Liver (tissue), 9 donors: ENCODE data around the gene DIP2B. TPM values are rescaled to one million over a fixed set of nuclear protein-coding genes. Genes with fewer than 3 reads are reported as not detected.

ENCODE experiments used
- DNase-seq: peaks from one replicate; pipeline ENCODE4 v3.0.0-alpha.2; 2017; ENCODE audit warnings: low spot score
- H3K27ac ChIP-seq, 2 donors: one replicate each; pipeline ENCODE4 v1.7.0; 2013; ENCODE audit warnings: inconsistent platforms in 2 of 2, low read length in 2 of 2, control low read depth in 1 of 2, low read depth in 1 of 2, mild to moderate bottlenecking in 1 of 2
- H3K27me3 ChIP-seq, 4 donors: one replicate each; pipeline versions ENCODE4 v1.6.1 to v1.7.0; 2013; ENCODE audit warnings: low read length in 3 of 4, inconsistent platforms in 1 of 4, mild to moderate bottlenecking in 1 of 4, moderate library complexity in 1 of 4; ENCODE audit not compliant: control insufficient read depth in 4 of 4, insufficient read depth in 4 of 4
- H3K36me3 ChIP-seq, 4 donors: one replicate each; pipeline versions ENCODE4 v1.6.1 to v1.7.0; 2013; ENCODE audit warnings: low read length in 3 of 4, mild to moderate bottlenecking in 3 of 4, low read depth in 1 of 4, moderate library complexity in 1 of 4; ENCODE audit not compliant: control insufficient read depth in 4 of 4, insufficient read depth in 3 of 4
- H3K4me1 ChIP-seq, 4 donors: one replicate each; pipeline versions ENCODE4 v1.6.1 to v1.7.0; 2013; ENCODE audit warnings: low read length in 3 of 4, mild to moderate bottlenecking in 3 of 4, moderate library complexity in 1 of 4; ENCODE audit not compliant: control insufficient read depth in 4 of 4, insufficient read depth in 4 of 4
- H3K4me3 ChIP-seq, 3 donors: one replicate each; pipeline versions ENCODE4 v1.6.1 to v1.7.0; 2013; ENCODE audit warnings: low read length in 3 of 3, control low read depth in 1 of 3, low read depth in 1 of 3, mild to moderate bottlenecking in 1 of 3
- H3K9ac ChIP-seq, 2 donors: one replicate each; pipeline ENCODE4 v1.7.0; 2013; ENCODE audit warnings: low read length in 2 of 2, mild to moderate bottlenecking in 2 of 2, moderate library complexity in 2 of 2, control low read depth in 1 of 2, low read depth in 1 of 2
- H3K9me3 ChIP-seq, 4 donors: one replicate each; pipeline versions ENCODE4 v1.6.1 to v1.7.0; 2013; ENCODE audit warnings: low read length in 3 of 4; ENCODE audit not compliant: control insufficient read depth in 4 of 4
- FOXA2 ChIP-seq: IDR thresholded peaks from 2 replicates; pipeline ENCODE4 v1.6.1; 2016; ENCODE audit warnings: antibody characterized with exemption
- GABPA ChIP-seq, 2 donors: IDR thresholded peaks in 1 of 2; conservative IDR thresholded peaks in 1 of 2; 2 replicates each; pipeline ENCODE4 v1.6.1; 2016; ENCODE audit warnings: antibody characterized with exemption in 2 of 2, mild to moderate bottlenecking in 1 of 2, moderate library complexity in 1 of 2
- HNF4A ChIP-seq, 2 donors: conservative IDR thresholded peaks; 2 replicates each; pipeline ENCODE4 v1.6.1; 2016; ENCODE audit warnings: antibody characterized with exemption in 2 of 2, mild to moderate bottlenecking in 2 of 2
- JUND ChIP-seq, 2 donors: IDR thresholded peaks; 2 replicates each; pipeline ENCODE4 v1.6.1; 2016; ENCODE audit warnings: antibody characterized with exemption in 2 of 2
- NR2F2 ChIP-seq: IDR thresholded peaks from 2 replicates; pipeline ENCODE4 v1.6.1; 2016; ENCODE audit warnings: antibody characterized with exemption
- RXRA ChIP-seq, 2 donors: IDR thresholded peaks; 2 replicates each; pipeline ENCODE4 v1.6.1; 2017 to 2018; ENCODE audit warnings: antibody characterized with exemption in 2 of 2, mild to moderate bottlenecking in 1 of 2
- SP1 ChIP-seq: IDR thresholded peaks from 2 replicates; pipeline ENCODE4 v1.6.1; 2018; ENCODE audit warnings: antibody characterized with exemption, mild to moderate bottlenecking
- TAF1 ChIP-seq: conservative IDR thresholded peaks from 2 replicates; pipeline ENCODE4 v1.6.1; 2016; ENCODE audit warnings: antibody characterized with exemption, mild to moderate bottlenecking
- WGBS: extraction: QIAGEN DNeasy Blood & Tissue Kit; methylation state at CpG from one replicate; pipeline ENCODE4 v1.1.7; 2013; 5-methylcytosine and 5-hydroxymethylcytosine counted together
- polyA plus RNA-seq, 2 donors: library from polyadenylated mRNA; stranded (reverse) in 1 of 2; unstranded in 1 of 2; fragments of 200-250 nt in 1 of 2; fragments of >200 nt in 1 of 2; fragmentation: Nextera tagmentation in 1 of 2; extraction: Ambion mirVana in 1 of 2; gene quantifications; one replicate each; pipeline versions ENCODE4 v1.2.1 to v1.2.3, GENCODE V29; 2013 to 2015
- total RNA-seq, 2 donors: library from RNA; depleted of rRNA; stranded (reverse); fragments of >200 nt; gene quantifications; one replicate each; pipeline ENCODE4 v1.2.3, GENCODE V29; 2014
- TF ChIP-seq, protein P1 (sequence below): IDR thresholded peaks from 2 replicates; pipeline ENCODE4 v1.6.1; 2016; ENCODE audit warnings: antibody characterized with exemption
- TF ChIP-seq, protein P2 (sequence below): IDR thresholded peaks from 2 replicates; pipeline ENCODE4 v1.6.1; 2016; ENCODE audit warnings: antibody characterized with exemption
- TF ChIP-seq, protein P3 (sequence below): IDR thresholded peaks from 2 replicates; pipeline ENCODE4 v1.6.1; 2016; ENCODE audit warnings: antibody characterized with exemption, mild to moderate bottlenecking
- donor health status: healthy.
- donor health status: healthy.
- donor health status: healthy.
- donor health status: healthy.
- donor health status: healthy.

Gene DIP2B
- total and polyA plus RNA-seq, 4 donors: 4.8 to 30.7 (median 13.8) TPM

DNA sequence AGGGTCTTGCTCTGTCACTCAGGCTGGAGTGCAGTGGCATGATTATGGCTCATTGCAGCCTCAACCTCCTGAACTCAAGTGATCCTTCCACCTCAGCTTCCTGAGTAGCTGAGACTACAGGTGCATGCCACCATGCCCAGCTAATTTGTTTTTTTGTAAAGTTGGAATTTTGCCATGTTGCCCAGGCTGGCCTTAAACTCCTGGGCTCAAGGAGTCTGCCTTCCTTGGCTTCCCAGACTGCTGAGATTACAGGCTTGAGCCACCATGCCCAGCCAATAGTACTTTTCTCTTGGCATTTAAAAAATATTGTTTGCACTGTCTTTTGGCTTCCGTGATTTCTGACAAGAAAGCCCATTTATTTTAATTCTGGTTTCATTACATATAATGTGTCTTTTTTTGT lies 61.3 kb downstream of the DIP2B start:
- Histone ChIP-seq H3K4me1 (peaks cover 20 to 68% (median 56%) of the 10 kb centered on the region in 4 donors), H3K9me3 (no peaks in the 10 kb centered on the region), H3K4me3 (no peak overlapping the region), H3K9ac (no peak overlapping the region), H3K36me3 (no peaks in the 10 kb centered on the region), H3K27ac (no peak overlapping the region), H3K27me3 (no peaks in the 10 kb centered on the region)
- TF ChIP-seq NR2F2 (no peak), GABPA (IDR thresholded peaks at IDR 0.05 in 1 of 2, conservative IDR thresholded peaks at IDR 0.05 in 1 of 2) (no peak)
- 74% methylated on average over 1 of the region's 1 CpG for WGBS
- DNase-seq: no peak

DNA sequence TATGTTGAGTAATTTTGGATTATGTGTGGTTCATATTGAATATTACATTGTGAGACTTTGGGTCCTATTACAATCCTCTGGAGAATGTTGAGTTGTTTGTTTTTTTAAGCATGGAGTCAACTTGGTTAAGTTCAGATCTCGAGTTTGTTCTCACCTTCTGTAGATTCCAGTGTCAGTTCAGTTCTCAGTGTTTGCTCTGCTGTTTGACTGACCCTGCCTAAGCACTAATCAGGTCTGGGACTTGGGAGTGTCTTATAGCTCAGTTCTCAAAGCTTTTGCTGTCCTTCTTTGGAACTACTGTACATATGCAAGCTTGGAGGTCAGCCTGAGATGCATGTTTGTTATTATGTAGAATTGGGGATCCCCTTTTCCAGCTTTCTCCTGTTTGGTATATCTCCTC lies 63.1 kb downstream of the DIP2B start:
- no peak for TF ChIP-seq JUND (IDR thresholded peaks at IDR 0.05)
- TF ChIP-seq, protein P1, sequence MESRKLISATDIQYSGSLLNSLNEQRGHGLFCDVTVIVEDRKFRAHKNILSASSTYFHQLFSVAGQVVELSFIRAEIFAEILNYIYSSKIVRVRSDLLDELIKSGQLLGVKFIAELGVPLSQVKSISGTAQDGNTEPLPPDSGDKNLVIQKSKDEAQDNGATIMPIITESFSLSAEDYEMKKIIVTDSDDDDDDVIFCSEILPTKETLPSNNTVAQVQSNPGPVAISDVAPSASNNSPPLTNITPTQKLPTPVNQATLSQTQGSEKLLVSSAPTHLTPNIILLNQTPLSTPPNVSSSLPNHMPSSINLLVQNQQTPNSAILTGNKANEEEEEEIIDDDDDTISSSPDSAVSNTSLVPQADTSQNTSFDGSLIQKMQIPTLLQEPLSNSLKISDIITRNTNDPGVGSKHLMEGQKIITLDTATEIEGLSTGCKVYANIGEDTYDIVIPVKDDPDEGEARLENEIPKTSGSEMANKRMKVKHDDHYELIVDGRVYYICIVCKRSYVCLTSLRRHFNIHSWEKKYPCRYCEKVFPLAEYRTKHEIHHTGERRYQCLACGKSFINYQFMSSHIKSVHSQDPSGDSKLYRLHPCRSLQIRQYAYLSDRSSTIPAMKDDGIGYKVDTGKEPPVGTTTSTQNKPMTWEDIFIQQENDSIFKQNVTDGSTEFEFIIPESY: no peak
- no peak for TF ChIP-seq FOXA2
- no peak for TF ChIP-seq TAF1
- TF ChIP-seq, protein P2, sequence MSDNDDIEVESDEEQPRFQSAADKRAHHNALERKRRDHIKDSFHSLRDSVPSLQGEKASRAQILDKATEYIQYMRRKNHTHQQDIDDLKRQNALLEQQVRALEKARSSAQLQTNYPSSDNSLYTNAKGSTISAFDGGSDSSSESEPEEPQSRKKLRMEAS: no peak
- no peak for TF ChIP-seq HNF4A (conservative IDR thresholded peaks at IDR 0.05)
- Histone ChIP-seq H3K27me3 (no peaks in the 10 kb centered on the region), H3K36me3 (no peaks in the 10 kb centered on the region), H3K9ac (peak overlapping the region in 1 of 2 donors; percentile 73), H3K4me1 (peaks cover 22 to 74% (median 65%) of the 10 kb centered on the region in 4 donors), H3K27ac (peak overlapping the region; percentile 79 to 94), H3K4me3 (peak overlapping the region in 1 of 3 donors; percentile 25), H3K9me3 (no peaks in the 10 kb centered on the region)
- 16% methylated on average over 1 of the region's 1 CpG for WGBS
- no peak for DNase-seq

DNA sequence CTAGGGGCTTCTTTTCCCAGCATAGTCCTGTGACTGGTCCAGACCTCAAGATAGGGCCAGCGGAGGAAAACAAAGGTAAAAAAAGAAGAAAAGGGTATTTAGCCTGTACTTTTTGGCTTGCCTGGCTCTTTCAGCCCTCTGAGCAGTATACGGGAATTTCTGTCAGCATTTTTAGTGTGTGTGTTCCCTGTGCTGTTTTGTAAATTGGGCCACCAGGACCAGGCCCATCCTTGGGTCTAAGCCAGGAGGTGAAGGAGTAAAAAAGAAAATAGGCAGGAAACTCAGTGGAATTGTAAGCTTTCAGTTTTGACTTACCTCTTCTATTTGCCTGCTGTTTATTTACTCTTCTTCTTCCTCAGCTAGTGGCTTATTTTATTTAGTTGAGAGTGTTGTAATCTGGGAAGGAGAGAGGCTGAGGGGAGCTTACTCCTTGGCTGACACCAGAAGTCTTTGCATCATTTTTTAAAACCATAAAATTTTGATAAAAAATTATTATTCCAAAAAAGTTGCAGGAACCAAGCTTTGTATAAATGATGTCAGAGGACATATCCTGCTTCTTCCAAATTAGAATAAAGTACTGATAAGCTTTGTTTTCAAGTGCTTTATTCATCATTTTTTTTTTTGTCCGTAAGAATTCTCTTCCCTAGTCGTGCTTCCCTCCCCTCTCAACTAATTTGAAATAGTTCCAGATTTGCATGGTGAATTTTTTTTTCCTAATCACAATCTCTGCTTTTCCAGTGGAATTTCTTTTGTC lies 63.7 kb downstream of the DIP2B start:
- peak overlapping the region; percentile 79 to 94 for H3K27ac ChIP-seq
- no peak for DNase-seq
- H3K4me3 ChIP-seq: peak overlapping the region in 1 of 3 donors; percentile 25
- TF ChIP-seq HNF4A (conservative IDR thresholded peaks at IDR 0.05) (peak in 1 of 2 donors; percentile 17), FOXA2 (no peak), RXRA (IDR thresholded peaks at IDR 0.05) (peak in 1 of 2 donors; percentile 9), SP1 (peak; percentile 24)
- TF ChIP-seq, protein P3, sequence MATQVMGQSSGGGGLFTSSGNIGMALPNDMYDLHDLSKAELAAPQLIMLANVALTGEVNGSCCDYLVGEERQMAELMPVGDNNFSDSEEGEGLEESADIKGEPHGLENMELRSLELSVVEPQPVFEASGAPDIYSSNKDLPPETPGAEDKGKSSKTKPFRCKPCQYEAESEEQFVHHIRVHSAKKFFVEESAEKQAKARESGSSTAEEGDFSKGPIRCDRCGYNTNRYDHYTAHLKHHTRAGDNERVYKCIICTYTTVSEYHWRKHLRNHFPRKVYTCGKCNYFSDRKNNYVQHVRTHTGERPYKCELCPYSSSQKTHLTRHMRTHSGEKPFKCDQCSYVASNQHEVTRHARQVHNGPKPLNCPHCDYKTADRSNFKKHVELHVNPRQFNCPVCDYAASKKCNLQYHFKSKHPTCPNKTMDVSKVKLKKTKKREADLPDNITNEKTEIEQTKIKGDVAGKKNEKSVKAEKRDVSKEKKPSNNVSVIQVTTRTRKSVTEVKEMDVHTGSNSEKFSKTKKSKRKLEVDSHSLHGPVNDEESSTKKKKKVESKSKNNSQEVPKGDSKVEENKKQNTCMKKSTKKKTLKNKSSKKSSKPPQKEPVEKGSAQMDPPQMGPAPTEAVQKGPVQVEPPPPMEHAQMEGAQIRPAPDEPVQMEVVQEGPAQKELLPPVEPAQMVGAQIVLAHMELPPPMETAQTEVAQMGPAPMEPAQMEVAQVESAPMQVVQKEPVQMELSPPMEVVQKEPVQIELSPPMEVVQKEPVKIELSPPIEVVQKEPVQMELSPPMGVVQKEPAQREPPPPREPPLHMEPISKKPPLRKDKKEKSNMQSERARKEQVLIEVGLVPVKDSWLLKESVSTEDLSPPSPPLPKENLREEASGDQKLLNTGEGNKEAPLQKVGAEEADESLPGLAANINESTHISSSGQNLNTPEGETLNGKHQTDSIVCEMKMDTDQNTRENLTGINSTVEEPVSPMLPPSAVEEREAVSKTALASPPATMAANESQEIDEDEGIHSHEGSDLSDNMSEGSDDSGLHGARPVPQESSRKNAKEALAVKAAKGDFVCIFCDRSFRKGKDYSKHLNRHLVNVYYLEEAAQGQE: no peak
- H3K4me1 ChIP-seq: peaks cover 24 to 74% (median 69%) of the 10 kb centered on the region in 4 donors
- no peaks in the 10 kb centered on the region for H3K27me3 ChIP-seq
- H3K9me3 ChIP-seq: no peaks in the 10 kb centered on the region
- H3K9ac ChIP-seq: peak overlapping the region in 1 of 2 donors; percentile 73
- 21% methylated on average over 4 of the region's 4 CpGs for WGBS
- no peaks in the 10 kb centered on the region for H3K36me3 ChIP-seq
